HepG2 (cell line): ENCODE results near the gene ATG16L2. TPM values are rescaled to one million over a fixed set of nuclear protein-coding genes. Genes with fewer than 3 reads are reported as not detected.

Source experiments
- AGO1 ChIP-seq: fragments of 200-400 bp; formaldehyde crosslinking; IDR thresholded peaks from 2 replicates; pipeline ENCODE4 v1.6.1; 2017; ENCODE audit warnings: mild to moderate bottlenecking, low read depth, low read length, moderate library complexity; ENCODE audit not compliant: poor library complexity, severe bottlenecking
- ATF7-NPFF ChIP-seq: sonication (generic); formaldehyde crosslinking; IDR thresholded peaks from 2 replicates; pipeline ENCODE4 v1.8.1; 2023; ENCODE audit warnings: mild to moderate bottlenecking, low read depth, missing genetic modification reagents, moderate library complexity
- GABPB1 ChIP-seq: IDR thresholded peaks from 2 replicates; pipeline ENCODE4 v1.6.1; 2016; ENCODE audit warnings: mild to moderate bottlenecking, missing genetic modification reagents, moderate library complexity, missing compliant biosample characterization
- ISX ChIP-seq: sonication (generic); formaldehyde crosslinking; conservative IDR thresholded peaks from 2 replicates; pipeline ENCODE4 v1.5.0; 2020; ENCODE audit warnings: missing genetic modification reagents
- MEIS2 ChIP-seq: sonication (generic); formaldehyde crosslinking; IDR thresholded peaks from 2 replicates; pipeline ENCODE4 v1.9.0; 2021; ENCODE audit warnings: mild to moderate bottlenecking, missing genetic modification reagents
- MXI1 ChIP-seq: IDR thresholded peaks from 3 replicates; pipeline ENCODE4 v1.6.1; 2012; ENCODE audit warnings: low read depth, low read length, inconsistent platforms, borderline replicate concordance
- NR2C2 ChIP-seq: sonication (generic); formaldehyde crosslinking; IDR thresholded peaks from 2 replicates; pipeline ENCODE4 v1.4.0; 2020; ENCODE audit warnings: missing genetic modification reagents, mild to moderate bottlenecking, moderate library complexity, borderline replicate concordance
- SNAI1 ChIP-seq: sonication (generic); formaldehyde crosslinking; IDR thresholded peaks from 2 replicates; pipeline ENCODE4 v1.5.0; 2020; ENCODE audit warnings: mild to moderate bottlenecking, missing genetic modification reagents, borderline replicate concordance
- SP1 ChIP-seq, 2 experiments: fragments of 450-650 bp in 1 of 2; sonication (generic) in 1 of 2; formaldehyde crosslinking in 1 of 2; IDR thresholded peaks; 2 replicates each; pipeline versions ENCODE4 v1.4.0 to v1.6.1; 2016 to 2020; ENCODE audit warnings: missing genetic modification reagents in 1 of 2
- TEF ChIP-seq: sonication (generic); formaldehyde crosslinking; IDR thresholded peaks from 2 replicates; pipeline ENCODE4 v1.5.0; 2020; ENCODE audit warnings: missing genetic modification reagents
- TOPORS ChIP-seq: sonication (generic); formaldehyde crosslinking; IDR thresholded peaks from 2 replicates; pipeline ENCODE4 v1.8.0; 2023; ENCODE audit warnings: mild to moderate bottlenecking, missing genetic modification reagents
- TRAFD1 ChIP-seq: sonication (generic); formaldehyde crosslinking; IDR thresholded peaks from 2 replicates; pipeline ENCODE4 v1.5.1; 2020; ENCODE audit warnings: missing genetic modification reagents, mild to moderate bottlenecking, borderline replicate concordance
- TRIM22 ChIP-seq: fragments of 450-650 bp; IDR thresholded peaks from 2 replicates; pipeline ENCODE4 v1.6.1; 2017
- WIZ ChIP-seq: sonication (generic); formaldehyde crosslinking; IDR thresholded peaks from 2 replicates; pipeline ENCODE4 v1.5.1; 2020; ENCODE audit warnings: mild to moderate bottlenecking, missing genetic modification reagents
- ZNF138 ChIP-seq: sonication (generic); formaldehyde crosslinking; IDR thresholded peaks from 2 replicates; pipeline ENCODE4 v1.5.0; 2020; ENCODE audit warnings: mild to moderate bottlenecking, low read depth, missing genetic modification reagents
- ZNF382 ChIP-seq: sonication (generic); formaldehyde crosslinking; IDR thresholded peaks from 2 replicates; pipeline ENCODE4 v1.5.0; 2020; ENCODE audit warnings: missing genetic modification reagents, mild to moderate bottlenecking, borderline replicate concordance
- ZNF496 ChIP-seq: sonication (generic); formaldehyde crosslinking; IDR thresholded peaks from 2 replicates; pipeline ENCODE4 v1.8.1; 2023; ENCODE audit warnings: mild to moderate bottlenecking, moderate library complexity, missing genetic modification reagents; ENCODE audit not compliant: insufficient replicate concordance
- ZNF639 ChIP-seq: conservative IDR thresholded peaks from 2 replicates; pipeline ENCODE4 v1.6.1; 2018; ENCODE audit warnings: missing genetic modification reagents
- ZNF670 ChIP-seq: sonication (generic); formaldehyde crosslinking; IDR thresholded peaks from 2 replicates; pipeline ENCODE4 v1.8.0; 2022; ENCODE audit warnings: mild to moderate bottlenecking, missing genetic modification reagents, borderline replicate concordance
- ZSCAN5A ChIP-seq: sonication (generic); formaldehyde crosslinking; IDR thresholded peaks from 2 replicates; pipeline ENCODE4 v1.8.0; 2022; ENCODE audit warnings: mild to moderate bottlenecking, missing genetic modification reagents, borderline replicate concordance
- polyA plus RNA-seq, 8 experiments: library from polyadenylated mRNA; depleted of rRNA in 3 of 8; stranded (reverse) in 7 of 8; unstranded in 1 of 8; fragments of >200 nt; fragmentation: Illumina TruSeq in 4 of 8; extraction: Trizol in 4 of 8; gene quantifications; 2 replicates each; pipeline versions ENCODE4 v1.2.1 to v1.2.3, GENCODE V29; 2011 to 2016; ENCODE audit warnings: low read depth in 4 of 8, missing spikeins in 1 of 8, mixed read lengths in 1 of 8; ENCODE audit not compliant: insufficient read depth in 1 of 8
- total RNA-seq, 5 experiments: library from RNA; depleted of rRNA; stranded (reverse); fragments of >200 nt; fragmentation: Illumina TruSeq; extraction: Trizol; gene quantifications; 2 replicates each; pipeline ENCODE4 v1.2.3, GENCODE V29; 2016; ENCODE audit warnings: low read depth in 1 of 5

The ATG16L2 gene
- total and polyA plus RNA-seq, 2 of the 13 experiments (the other 11 are each of a cell fraction or from before 2014, with no cell fraction given): 6.2 to 14.8 TPM

GRCh38 chr11:72787216-72788104, 26.8 kb upstream of the ATG16L2 start (continued):
- no peak for TF ChIP-seq ZSCAN5A (CRISPR knock-in tag)
- no peak for TF ChIP-seq TEF
- no peak for TF ChIP-seq TOPORS
- no peak for TF ChIP-seq ZNF670
- peak; percentile 18; the same call in 1 of the 2 replicates for TF ChIP-seq SNAI1 (CRISPR knock-in tag)
- peak; percentile 80 for TF ChIP-seq GABPB1 (CRISPR knock-in tag)
- no peak for TF ChIP-seq ATF7-NPFF (CRISPR knock-in tag)
- TF ChIP-seq ZNF639 (CRISPR knock-in tag): no peak
- peak; percentile 81 for TF ChIP-seq NR2C2 (CRISPR knock-in tag)
- no peak for TF ChIP-seq AGO1
- peak; percentile 73; the same call in 1 of the 3 replicates for TF ChIP-seq MXI1
- TF ChIP-seq ZNF382 (CRISPR knock-in tag): no peak
- no peak for TF ChIP-seq TRAFD1 (CRISPR knock-in tag)
- no peak for TF ChIP-seq ZNF138 (CRISPR knock-in tag)
- no peak for TF ChIP-seq SP1 (IDR thresholded peaks at IDR 0.05)
- no peak for TF ChIP-seq SP1 (CRISPR knock-in tag; IDR thresholded peaks at IDR 0.05)
- no peak for TF ChIP-seq MEIS2 (CRISPR knock-in tag)
- TF ChIP-seq TRIM22: no peak
- no peak for TF ChIP-seq ZNF496 (CRISPR knock-in tag)
- no peak for TF ChIP-seq ISX (CRISPR knock-in tag)
- TF ChIP-seq WIZ (CRISPR knock-in tag): no peak
